ENCODE measurements around the gene NXNL1.

Gene NXNL1

GRCh38 chr19:17421942-17422341 lies 38.8 kb downstream of the NXNL1 start:
- no peak for TF ChIP-seq TAF1 (IDR thresholded peaks at IDR 0.05; ENCODE audit: borderline replicate concordance, insufficient read depth, low read length)
- no peak for TF ChIP-seq FOXP2 (optimal IDR thresholded peaks at IDR 0.05; ENCODE audit: borderline replicate concordance, extremely low read depth, extremely low read length, insufficient read depth)
- no peak for TF ChIP-seq SIN3A (IDR thresholded peaks at IDR 0.05; ENCODE audit: borderline replicate concordance, insufficient read depth, low read length)
- TF ChIP-seq REST (IDR thresholded peaks at IDR 0.05; ENCODE audit: insufficient read depth in 1 of 2, low read depth in 2 of 2, low read length in 2 of 2) = no peak
- TF ChIP-seq POLR2AphosphoS5 (IDR thresholded peaks at IDR 0.05; ENCODE audit: low read depth, low read length) = no peak

DNA sequence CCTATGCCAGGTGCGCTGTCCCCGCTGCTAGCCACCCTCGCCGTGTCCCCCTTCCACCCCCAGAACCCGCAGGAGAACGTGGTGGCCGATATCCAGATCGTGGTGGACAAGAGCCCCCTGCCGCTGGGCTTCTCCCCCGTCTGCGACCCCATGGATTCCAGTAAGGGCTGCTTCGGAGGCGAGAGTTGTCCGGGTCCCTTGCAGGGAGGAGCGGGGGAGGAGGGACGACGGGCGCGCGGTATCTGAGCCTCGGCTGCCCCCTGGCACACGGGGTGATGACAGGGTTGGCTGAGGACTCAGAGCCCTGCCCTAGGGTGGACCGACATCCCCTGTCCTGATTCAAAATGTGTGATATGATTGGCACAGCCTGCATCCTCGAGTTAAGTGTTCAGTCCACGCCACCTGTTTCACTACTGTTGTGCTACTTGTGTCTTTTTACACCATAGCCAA lies 40.2 kb downstream of the NXNL1 start:
- TF ChIP-seq FOXP2 (optimal IDR thresholded peaks at IDR 0.05; ENCODE audit: borderline replicate concordance, extremely low read depth, extremely low read length, insufficient read depth) = peak; percentile 44
- no peak for TF ChIP-seq TAF1 (IDR thresholded peaks at IDR 0.05; ENCODE audit: borderline replicate concordance, insufficient read depth, low read length)

DNA sequence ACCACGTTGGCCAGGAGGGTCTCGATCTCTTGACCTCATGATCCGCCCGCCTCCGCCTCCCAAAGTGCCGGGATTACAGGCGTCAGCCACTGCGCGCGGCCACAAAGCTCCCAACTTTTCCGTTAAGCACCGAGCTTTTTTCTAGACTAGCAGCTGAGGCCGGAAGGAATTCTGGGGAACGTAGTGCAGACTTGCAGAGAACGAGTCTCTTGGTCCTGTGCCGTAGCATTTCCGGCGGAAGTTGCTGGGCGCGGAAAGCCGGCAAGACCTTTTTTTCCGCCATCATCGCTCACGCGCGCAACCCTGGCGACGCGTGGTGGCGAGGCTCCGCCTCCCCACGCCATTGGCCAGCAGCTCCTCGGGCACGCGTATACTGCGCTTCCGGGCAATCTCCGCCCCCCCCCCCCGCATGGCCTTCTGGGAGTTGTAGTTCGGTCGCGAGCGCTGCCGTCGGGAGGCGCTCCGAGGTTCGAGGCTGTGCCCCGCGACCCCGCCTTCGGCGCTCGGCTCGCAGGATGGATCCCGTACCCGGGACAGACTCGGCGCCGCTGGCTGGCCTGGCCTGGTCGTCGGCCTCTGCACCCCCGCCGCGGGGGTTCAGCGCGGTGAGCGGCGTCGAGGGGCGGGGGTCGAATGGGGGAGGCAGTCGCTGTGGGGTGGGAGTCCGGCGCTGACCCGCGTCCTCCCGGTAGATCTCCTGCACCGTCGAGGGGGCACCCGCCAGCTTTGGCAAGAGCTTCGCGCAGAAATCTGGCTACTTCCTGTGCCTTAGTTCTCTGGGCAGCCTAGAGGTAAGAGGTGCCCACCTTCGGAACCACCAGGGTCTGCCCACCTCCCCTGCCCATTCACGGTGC lies 40.9 kb downstream of the NXNL1 start, which contains the start of gene MVB12A:
Gene MVB12A (plus strand): TSS at position 427 of the 854 bp plus-strand sequence. CDS start 89 bp downstream, at position 516.
- peak; percentile 85 for TF ChIP-seq FOXP2 (optimal IDR thresholded peaks at IDR 0.05; ENCODE audit: borderline replicate concordance, extremely low read depth, extremely low read length, insufficient read depth)
- TF ChIP-seq TAF1 (IDR thresholded peaks at IDR 0.05; ENCODE audit: borderline replicate concordance, insufficient read depth, low read length) = peak; percentile 52; the same call in 1 of the 2 replicates
- no peak for TF ChIP-seq SIN3A (IDR thresholded peaks at IDR 0.05; ENCODE audit: borderline replicate concordance, insufficient read depth, low read length)
- TF ChIP-seq REST (IDR thresholded peaks at IDR 0.05; ENCODE audit: insufficient read depth in 1 of 2, low read depth in 2 of 2, low read length in 2 of 2) = no peak
- peak; percentile 54; the same call in 1 of the 2 replicates for TF ChIP-seq POLR2AphosphoS5 (IDR thresholded peaks at IDR 0.05; ENCODE audit: low read depth, low read length)

GRCh38 chr19:17419154-17419620 lies 41.5 kb downstream of the NXNL1 start:
- TF ChIP-seq REST (IDR thresholded peaks at IDR 0.05; ENCODE audit: insufficient read depth in 1 of 2, low read depth in 2 of 2, low read length in 2 of 2) (no peak), FOXP2 (optimal IDR thresholded peaks at IDR 0.05; ENCODE audit: borderline replicate concordance, extremely low read depth, extremely low read length, insufficient read depth) (no peak), TAF1 (IDR thresholded peaks at IDR 0.05; ENCODE audit: borderline replicate concordance, insufficient read depth, low read length) (no peak), POLR2AphosphoS5 (IDR thresholded peaks at IDR 0.05; ENCODE audit: low read depth, low read length) (no peak), SIN3A (IDR thresholded peaks at IDR 0.05; ENCODE audit: borderline replicate concordance, insufficient read depth, low read length) (0 out of 2 replicates have a peak, but pooled peaks have one; percentile 24)

DNA sequence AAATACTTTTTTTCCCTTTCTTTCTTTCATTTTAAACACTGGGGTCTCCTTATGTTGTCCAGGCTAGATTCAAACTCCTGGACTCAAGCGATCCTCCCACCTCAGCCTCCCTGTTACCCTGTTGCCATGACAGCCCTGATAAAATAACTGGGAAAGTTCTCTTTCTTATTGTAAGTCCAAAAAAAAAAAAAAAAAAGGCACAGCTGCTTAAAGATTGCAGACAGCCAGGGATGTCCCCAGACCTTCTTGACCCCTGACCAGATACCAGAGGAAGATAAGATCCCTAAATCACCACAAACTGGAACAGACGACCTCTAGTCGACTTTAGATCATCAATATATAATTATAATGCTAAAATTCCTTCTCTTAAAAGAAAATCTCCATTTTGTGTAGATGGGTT lies 42.0 kb downstream of the NXNL1 start:
- TF ChIP-seq REST (IDR thresholded peaks at IDR 0.05; ENCODE audit: insufficient read depth in 1 of 2, low read depth in 2 of 2, low read length in 2 of 2) (no peak), TAF1 (IDR thresholded peaks at IDR 0.05; ENCODE audit: borderline replicate concordance, insufficient read depth, low read length) (no peak), FOXP2 (optimal IDR thresholded peaks at IDR 0.05; ENCODE audit: borderline replicate concordance, extremely low read depth, extremely low read length, insufficient read depth) (no peak), POLR2AphosphoS5 (IDR thresholded peaks at IDR 0.05; ENCODE audit: low read depth, low read length) (no peak), SIN3A (IDR thresholded peaks at IDR 0.05; ENCODE audit: borderline replicate concordance, insufficient read depth, low read length) (no peak)
